Coronary artery (tissue), 2 donors: ENCODE measurements around the gene C12orf42.

Experiments
- DNase-seq: peaks from one replicate; pipeline ENCODE4 v3.0.0-alpha.2; 2017; ENCODE audit warnings: low spot score
- H3K27ac ChIP-seq, 2 donors: fragments of 200-600 bp; sonication (generic); one replicate each; pipeline ENCODE4 v1.5.1; 2016 to 2019
- H3K4me3 ChIP-seq: fragments of 200-600 bp; sonication (generic); 2 replicates; pipeline ENCODE4 v1.5.1; 2016; ENCODE audit warnings: mild to moderate bottlenecking, moderate library complexity
- CTCF ChIP-seq: fragments of 200-600 bp; sonication (generic); IDR thresholded peaks from one replicate; pipeline ENCODE4 v1.5.1; 2019; ENCODE audit warnings: antibody characterized with exemption

The C12orf42 gene

GRCh38 chr12:103524238-103524875 lies 28.6 kb upstream of the C12orf42 start:
- Histone ChIP-seq H3K4me3 (no peak overlapping the region), H3K27ac (no peak overlapping the region)
- no peak for TF ChIP-seq CTCF
- no peak for DNase-seq

GRCh38 chr12:103523771-103524170 lies 28.0 kb upstream of the C12orf42 start:
- H3K27ac ChIP-seq = no peak overlapping the region
- no peak overlapping the region for H3K4me3 ChIP-seq
- DNase-seq = no peak
- TF ChIP-seq CTCF = no peak

- no peak for DNase-seq
- no peak overlapping the region for H3K4me3 ChIP-seq
- no peak for TF ChIP-seq CTCF
- no peak overlapping the region for H3K27ac ChIP-seq
These were observed 25.0 kb upstream of the C12orf42 start for GRCh38 chr12:103520686-103521215.

GRCh38 chr12:103519632-103520031 lies 23.9 kb upstream of the C12orf42 start:
- no peak for DNase-seq
- no peak overlapping the region for H3K27ac ChIP-seq
- TF ChIP-seq CTCF = no peak
- H3K4me3 ChIP-seq = no peak overlapping the region

GRCh38 chr12:103518899-103519298 lies 23.1 kb upstream of the C12orf42 start:
- Histone ChIP-seq H3K4me3 (no peak overlapping the region), H3K27ac (no peak overlapping the region)
- TF ChIP-seq CTCF = no peak

GRCh38 chr12:103517161-103517560 lies 21.4 kb upstream of the C12orf42 start:
- DNase-seq = no peak

More at GRCh38 chr12:103518899-103519298, 23.1 kb upstream of the C12orf42 start:
- DNase-seq = no peak

More at GRCh38 chr12:103517161-103517560, 21.4 kb upstream of the C12orf42 start:
- TF ChIP-seq CTCF = no peak
- no peak overlapping the region for H3K27ac ChIP-seq
- H3K4me3 ChIP-seq = no peak overlapping the region
